ENCODE results near the gene PLEKHA3. TPM values are rescaled to one million over a fixed set of nuclear protein-coding genes. Genes with fewer than 3 reads are reported as not detected.
A peak's percentile ranks its signal among the peaks of the same experiment; 100 is the strongest.

Gene PLEKHA3
- total and polyA plus RNA-seq, 5 donors from 2014 or later = 26.4 to 39.0 (median 28.2) TPM

- no peak for ATAC-seq (ENCODE audit: low read depth in 2 of 2)
- no peaks in the 10 kb centered on the region for H3K36me3 Mint-ChIP-seq
- H3K4me3 ChIP-seq (ENCODE audit: low read depth, low read length) = peak overlapping the region; percentile 98
- peak overlapping the region; percentile 95 for H3K27ac ChIP-seq (ENCODE audit: insufficient read depth, low read length, poor library complexity, severe bottlenecking)
- H3K9me3 ChIP-seq (ENCODE audit: control insufficient read depth in 2 of 2, low read length in 2 of 2) = no peaks in the 10 kb centered on the region
- no peaks in the 10 kb centered on the region for H3K27me3 ChIP-seq (ENCODE audit: control insufficient read depth, insufficient read depth, low read length)
- peak overlapping the region; percentile 97 to 99 (median 99) for H3K27ac Mint-ChIP-seq
- peaks cover 19 to 54% (median 39%) of the 10 kb centered on the region in 4 donors for H3K4me1 Mint-ChIP-seq
- no peaks in the 10 kb centered on the region for H3K36me3 ChIP-seq (ENCODE audit: control insufficient read depth, insufficient read depth, low read length)
- H3K4me1 ChIP-seq (ENCODE audit: control insufficient read depth, insufficient read depth, low read length, poor library complexity, severe bottlenecking) = peaks cover 53% of the 10 kb centered on the region
- no peaks in the 10 kb centered on the region for H3K9me3 Mint-ChIP-seq
- no peak for DNase-seq
- peaks cover 11% of the 10 kb centered on the region for H3K27me3 Mint-ChIP-seq
- peak overlapping the region; percentile 96 to 98 (median 98) for H3K4me3 Mint-ChIP-seq
Observed at GRCh38 chr2:178479275-178479616, 1.0 kb upstream of the PLEKHA3 start.

GRCh38 chr2:178479758-178480226 lies 465 bp upstream of the PLEKHA3 start:
- H3K27me3 Mint-ChIP-seq = peaks cover 11% of the 10 kb centered on the region
- no peaks in the 10 kb centered on the region for H3K36me3 Mint-ChIP-seq
- no peak for ATAC-seq (ENCODE audit: low read depth in 2 of 2)
- Histone ChIP-seq H3K4me3 (ENCODE audit: low read depth, low read length) (peak overlapping the region; percentile 98), H3K27me3 (ENCODE audit: control insufficient read depth, insufficient read depth, low read length) (no peaks in the 10 kb centered on the region), H3K4me1 (ENCODE audit: control insufficient read depth, insufficient read depth, low read length, poor library complexity, severe bottlenecking) (peaks cover 53% of the 10 kb centered on the region), H3K27ac (ENCODE audit: insufficient read depth, low read length, poor library complexity, severe bottlenecking) (peak overlapping the region; percentile 95), H3K9me3 (ENCODE audit: control insufficient read depth in 2 of 2, low read length in 2 of 2) (no peaks in the 10 kb centered on the region), H3K36me3 (ENCODE audit: control insufficient read depth, insufficient read depth, low read length) (no peaks in the 10 kb centered on the region)
- peaks cover 25 to 59% (median 45%) of the 10 kb centered on the region in 4 donors for H3K4me1 Mint-ChIP-seq
- H3K27ac Mint-ChIP-seq = peak overlapping the region; percentile 40 to 99 (median 99)
- no peaks in the 10 kb centered on the region for H3K9me3 Mint-ChIP-seq
- no peak for DNase-seq
- peak overlapping the region; percentile 96 to 98 (median 98) for H3K4me3 Mint-ChIP-seq

- Histone ChIP-seq H3K4me1 (ENCODE audit: control insufficient read depth, insufficient read depth, low read length, poor library complexity, severe bottlenecking) (peaks cover 53% of the 10 kb centered on the region), H3K36me3 (ENCODE audit: control insufficient read depth, insufficient read depth, low read length) (peaks cover 8% of the 10 kb centered on the region), H3K4me3 (ENCODE audit: low read depth, low read length) (peak overlapping the region; percentile 92), H3K9me3 (ENCODE audit: control insufficient read depth in 2 of 2, low read length in 2 of 2) (no peaks in the 10 kb centered on the region), H3K27ac (ENCODE audit: insufficient read depth, low read length, poor library complexity, severe bottlenecking) (no peak overlapping the region), H3K27me3 (ENCODE audit: control insufficient read depth, insufficient read depth, low read length) (no peaks in the 10 kb centered on the region)
- Mint-ChIP-seq H3K4me3 (peak overlapping the region; percentile 95 to 98 (median 96)), H3K36me3 (peaks cover 17% of the 10 kb centered on the region), H3K27ac (peak overlapping the region in 2 of 3 donors; percentile 52 to 93), H3K27me3 (peaks cover 11% of the 10 kb centered on the region), H3K9me3 (no peaks in the 10 kb centered on the region), H3K4me1 (peaks cover 35 to 72% (median 49%) of the 10 kb centered on the region in 4 donors)
- DNase-seq = peak in 1 of 3 donors; percentile 45
- no peak for ATAC-seq (ENCODE audit: low read depth in 2 of 2)
Observed at GRCh38 chr2:178482437-178482836, 2.2 kb downstream of the PLEKHA3 start.

- H3K27ac ChIP-seq (ENCODE audit: insufficient read depth, low read length, poor library complexity, severe bottlenecking) = no peak overlapping the region
- no peak overlapping the region for H3K4me3 ChIP-seq (ENCODE audit: low read depth, low read length)
- peaks cover 37% of the 10 kb centered on the region for H3K4me1 ChIP-seq (ENCODE audit: control insufficient read depth, insufficient read depth, low read length, poor library complexity, severe bottlenecking)
- Mint-ChIP-seq H3K36me3 (peaks cover 30% of the 10 kb centered on the region), H3K27me3 (peaks cover 2% of the 10 kb centered on the region), H3K4me1 (peaks cover 27 to 64% (median 51%) of the 10 kb centered on the region in 4 donors), H3K9me3 (no peaks in the 10 kb centered on the region), H3K27ac (no peak overlapping the region), H3K4me3 (peak overlapping the region in 2 of 4 donors; percentile 5 to 27)
- H3K27me3 ChIP-seq (ENCODE audit: control insufficient read depth, insufficient read depth, low read length) = no peaks in the 10 kb centered on the region
- ATAC-seq (ENCODE audit: low read depth in 2 of 2) (no peak), DNase-seq (no peak)
- peaks cover 17% of the 10 kb centered on the region for H3K36me3 ChIP-seq (ENCODE audit: control insufficient read depth, insufficient read depth, low read length)
- H3K9me3 ChIP-seq (ENCODE audit: control insufficient read depth in 2 of 2, low read length in 2 of 2) = no peaks in the 10 kb centered on the region
Observed at GRCh38 chr2:178484245-178485041, 4.2 kb downstream of the PLEKHA3 start.

GRCh38 chr2:178485356-178485755 lies 5.1 kb downstream of the PLEKHA3 start:
- DNase-seq (no peak), ATAC-seq (ENCODE audit: low read depth in 2 of 2) (no peak)
- no peak overlapping the region for H3K4me3 ChIP-seq (ENCODE audit: low read depth, low read length)
- no peaks in the 10 kb centered on the region for H3K27me3 ChIP-seq (ENCODE audit: control insufficient read depth, insufficient read depth, low read length)
- no peaks in the 10 kb centered on the region for H3K9me3 ChIP-seq (ENCODE audit: control insufficient read depth in 2 of 2, low read length in 2 of 2)
- H3K27ac ChIP-seq (ENCODE audit: insufficient read depth, low read length, poor library complexity, severe bottlenecking) = no peak overlapping the region
- no peak overlapping the region for H3K27ac Mint-ChIP-seq
- H3K36me3 Mint-ChIP-seq = peaks cover 39% of the 10 kb centered on the region
- H3K27me3 Mint-ChIP-seq = no peaks in the 10 kb centered on the region
- peaks cover 30 to 64% (median 53%) of the 10 kb centered on the region in 4 donors for H3K4me1 Mint-ChIP-seq
- peaks cover 28% of the 10 kb centered on the region for H3K4me1 ChIP-seq (ENCODE audit: control insufficient read depth, insufficient read depth, low read length, poor library complexity, severe bottlenecking)
- peaks cover 23% of the 10 kb centered on the region for H3K36me3 ChIP-seq (ENCODE audit: control insufficient read depth, insufficient read depth, low read length)
- peak overlapping the region in 1 of 4 donors; percentile 34 for H3K4me3 Mint-ChIP-seq
- no peaks in the 10 kb centered on the region for H3K9me3 Mint-ChIP-seq

GRCh38 chr2:178491612-178492011 lies 11.4 kb downstream of the PLEKHA3 start:
- H3K9me3 ChIP-seq (ENCODE audit: control insufficient read depth in 2 of 2, low read length in 2 of 2) = no peaks in the 10 kb centered on the region
- H3K27ac Mint-ChIP-seq = peak overlapping the region in 1 of 3 donors; percentile 10
- peaks cover 72% of the 10 kb centered on the region for H3K36me3 ChIP-seq (ENCODE audit: control insufficient read depth, insufficient read depth, low read length)
- H3K27me3 ChIP-seq (ENCODE audit: control insufficient read depth, insufficient read depth, low read length) = no peaks in the 10 kb centered on the region
- H3K9me3 Mint-ChIP-seq = no peaks in the 10 kb centered on the region
- no peak overlapping the region for H3K27ac ChIP-seq (ENCODE audit: insufficient read depth, low read length, poor library complexity, severe bottlenecking)
- H3K4me3 Mint-ChIP-seq = no peak overlapping the region
- peaks cover 58% of the 10 kb centered on the region for H3K36me3 Mint-ChIP-seq
- peaks cover 9 to 26% (median 17%) of the 10 kb centered on the region in 4 donors for H3K4me1 Mint-ChIP-seq
- H3K4me3 ChIP-seq (ENCODE audit: low read depth, low read length) = no peak overlapping the region
- no peak for DNase-seq
- no peaks in the 10 kb centered on the region for H3K27me3 Mint-ChIP-seq
- no peaks in the 10 kb centered on the region for H3K4me1 ChIP-seq (ENCODE audit: control insufficient read depth, insufficient read depth, low read length, poor library complexity, severe bottlenecking)
- ATAC-seq (ENCODE audit: low read depth in 2 of 2) = no peak

GRCh38 chr2:178496049-178496448 lies 15.8 kb downstream of the PLEKHA3 start:
- no peaks in the 10 kb centered on the region for H3K27me3 ChIP-seq (ENCODE audit: control insufficient read depth, insufficient read depth, low read length)
- no peak for ATAC-seq (ENCODE audit: low read depth in 2 of 2)
- H3K36me3 Mint-ChIP-seq = peaks cover 49% of the 10 kb centered on the region
- H3K36me3 ChIP-seq (ENCODE audit: control insufficient read depth, insufficient read depth, low read length) = peaks cover 87% of the 10 kb centered on the region
- H3K9me3 ChIP-seq (ENCODE audit: control insufficient read depth in 2 of 2, low read length in 2 of 2) = no peaks in the 10 kb centered on the region
- no peak for DNase-seq
- H3K27ac ChIP-seq (ENCODE audit: insufficient read depth, low read length, poor library complexity, severe bottlenecking) = no peak overlapping the region
- H3K27me3 Mint-ChIP-seq = no peaks in the 10 kb centered on the region
- no peaks in the 10 kb centered on the region for H3K9me3 Mint-ChIP-seq
- H3K4me3 ChIP-seq (ENCODE audit: low read depth, low read length) = no peak overlapping the region
- H3K27ac Mint-ChIP-seq = peak overlapping the region in 1 of 3 donors; percentile 78
- no peak overlapping the region for H3K4me3 Mint-ChIP-seq
- no peaks in the 10 kb centered on the region for H3K4me1 ChIP-seq (ENCODE audit: control insufficient read depth, insufficient read depth, low read length, poor library complexity, severe bottlenecking)
- H3K4me1 Mint-ChIP-seq = peaks cover 0 to 6% (median 3%) of the 10 kb centered on the region in 4 donors
